GM19193 (cell line): ENCODE measurements around the gene RAD9A.

ENCODE experiments used
- POLR2A ChIP-seq: IDR thresholded peaks from 4 replicates; pipeline ENCODE4 v1.6.1; 2011; ENCODE audit not compliant: insufficient read depth, insufficient read length; ENCODE audit errors: extremely low read depth

Gene RAD9A

DNA sequence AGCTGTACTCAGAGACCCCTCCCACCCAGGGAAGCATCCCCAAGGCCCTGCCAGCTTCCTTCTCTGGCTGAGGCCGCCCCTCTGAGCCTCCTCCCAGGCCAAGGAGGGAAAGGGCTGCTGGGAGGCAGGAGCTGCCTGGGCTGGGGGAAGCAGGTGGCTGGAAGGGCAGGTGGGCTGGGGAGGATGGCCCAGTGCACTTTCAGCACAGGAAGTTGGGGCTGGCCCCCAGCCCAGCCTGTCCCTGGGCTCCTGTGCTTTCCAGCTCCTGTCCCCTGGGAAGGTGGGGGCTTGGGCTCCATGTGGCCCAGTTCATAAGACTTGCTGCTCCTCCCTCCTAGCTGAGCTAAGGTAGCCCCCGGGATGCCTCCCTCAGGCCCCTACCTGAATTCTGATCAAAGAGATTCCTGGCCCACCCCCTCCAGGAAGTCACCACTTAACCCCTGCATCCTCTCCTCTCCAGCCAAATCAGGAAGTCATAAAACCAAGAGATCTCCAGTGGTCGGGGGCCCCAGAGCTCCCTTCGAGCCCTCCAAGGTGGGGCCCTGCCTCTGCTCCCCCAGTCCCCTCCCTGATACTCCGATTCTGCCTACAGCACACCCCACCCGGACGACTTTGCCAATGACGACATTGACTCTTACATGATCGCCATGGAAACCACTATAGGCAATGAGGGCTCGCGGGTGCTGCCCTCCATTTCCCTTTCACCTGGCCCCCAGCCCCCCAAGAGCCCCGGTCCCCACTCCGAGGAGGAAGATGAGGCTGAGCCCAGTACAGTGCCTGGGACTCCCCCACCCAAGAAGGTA, 5.0 kb downstream of the RAD9A start:
- TF ChIP-seq POLR2A: no peak

DNA sequence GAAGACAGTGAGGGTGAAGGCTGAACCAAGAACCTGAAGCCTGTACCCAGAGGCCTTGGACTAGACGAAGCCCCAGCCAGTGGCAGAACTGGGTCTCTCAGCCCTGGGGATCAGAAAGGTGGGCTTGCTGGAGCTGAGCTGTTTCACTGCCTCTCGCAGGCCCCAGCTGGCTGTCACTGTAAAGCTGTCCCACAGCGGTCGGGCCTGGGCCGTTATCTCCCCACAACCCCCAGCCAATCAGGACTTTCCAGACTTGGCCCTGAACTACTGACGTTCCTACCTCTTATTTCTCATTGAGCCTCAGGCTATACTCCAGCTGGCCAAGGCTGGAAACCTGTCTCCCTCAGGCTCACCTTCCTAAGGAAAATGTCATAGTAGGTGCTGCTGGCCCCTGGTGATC, 5.8 kb downstream of the RAD9A start:
- no peak for TF ChIP-seq POLR2A

DNA sequence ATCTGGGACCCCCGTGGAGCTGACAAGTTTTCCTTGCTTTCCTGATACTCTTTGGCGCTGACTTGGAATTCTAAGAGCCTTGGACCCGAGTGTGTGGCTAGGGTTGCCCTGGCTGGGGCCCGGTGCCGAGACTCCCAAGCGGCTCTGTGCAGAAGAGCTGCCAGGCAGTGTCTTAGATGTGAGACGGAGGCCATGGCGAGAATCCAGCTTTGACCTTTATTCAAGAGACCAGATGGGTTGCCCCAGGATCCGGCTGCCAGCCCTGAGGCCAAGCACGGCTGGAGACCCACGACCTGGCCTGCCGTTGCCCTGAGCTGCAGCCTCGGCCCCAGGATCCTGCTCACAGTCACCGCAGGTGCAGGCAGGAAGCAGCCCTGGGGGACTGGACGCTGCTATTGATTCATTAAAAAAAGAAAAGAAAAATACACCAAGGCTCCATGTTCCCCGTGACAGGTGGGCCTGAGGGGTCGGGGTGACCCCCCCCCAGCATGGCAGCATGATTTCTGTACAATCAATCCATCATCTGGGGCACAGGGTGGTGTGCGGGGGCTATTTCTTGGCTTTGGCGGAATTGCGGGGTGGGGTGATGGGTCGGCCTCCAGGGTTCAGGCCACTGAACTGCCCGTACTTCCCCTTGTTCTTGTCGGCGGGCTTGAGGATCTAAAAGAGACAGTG, 6.3 kb downstream of the RAD9A start:
- no peak for TF ChIP-seq POLR2A

DNA sequence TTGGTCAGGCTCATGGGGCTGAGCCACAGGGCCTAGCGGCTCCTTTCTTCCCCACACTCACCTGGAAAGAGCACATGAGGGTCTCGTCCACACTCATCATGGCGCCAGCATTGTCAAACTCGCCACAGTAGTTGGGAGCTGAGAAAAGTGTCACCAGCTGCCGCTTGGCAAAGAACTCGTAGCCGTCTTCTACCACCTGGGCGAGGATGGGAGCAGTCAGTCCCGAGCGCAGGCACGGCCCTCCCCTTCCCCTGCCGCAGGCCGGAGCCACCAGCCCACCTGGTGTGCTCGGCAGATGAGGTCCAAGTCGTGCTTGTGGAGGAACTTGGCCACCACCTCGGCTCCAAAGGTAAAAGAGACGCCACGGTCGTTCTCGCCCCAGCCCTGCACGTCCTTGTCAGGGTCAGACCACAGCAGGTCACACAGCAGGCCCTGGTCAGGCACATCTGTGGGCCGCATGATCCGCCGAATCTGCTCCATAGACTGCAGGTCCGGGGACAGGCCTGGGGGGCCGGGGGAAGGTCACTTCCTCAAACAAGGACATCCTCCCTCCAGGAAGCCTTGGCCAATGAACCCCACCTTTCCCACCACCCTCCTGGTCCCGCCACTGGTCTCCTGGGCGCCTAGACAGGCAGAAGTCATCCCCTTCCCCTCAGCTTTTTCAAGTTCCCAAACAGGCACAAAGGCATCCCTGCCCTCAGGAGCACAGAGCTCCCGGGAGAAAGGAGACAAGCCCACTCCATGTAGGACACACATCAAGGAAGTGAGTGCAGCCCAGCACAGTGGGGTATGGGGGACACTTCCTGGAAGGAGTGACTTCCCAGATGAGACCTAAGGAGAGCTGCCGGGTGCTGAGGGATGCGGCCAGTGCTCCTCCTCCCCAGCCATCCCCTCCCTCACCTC, 7.1 kb downstream of the RAD9A start:
- no peak for TF ChIP-seq POLR2A

DNA sequence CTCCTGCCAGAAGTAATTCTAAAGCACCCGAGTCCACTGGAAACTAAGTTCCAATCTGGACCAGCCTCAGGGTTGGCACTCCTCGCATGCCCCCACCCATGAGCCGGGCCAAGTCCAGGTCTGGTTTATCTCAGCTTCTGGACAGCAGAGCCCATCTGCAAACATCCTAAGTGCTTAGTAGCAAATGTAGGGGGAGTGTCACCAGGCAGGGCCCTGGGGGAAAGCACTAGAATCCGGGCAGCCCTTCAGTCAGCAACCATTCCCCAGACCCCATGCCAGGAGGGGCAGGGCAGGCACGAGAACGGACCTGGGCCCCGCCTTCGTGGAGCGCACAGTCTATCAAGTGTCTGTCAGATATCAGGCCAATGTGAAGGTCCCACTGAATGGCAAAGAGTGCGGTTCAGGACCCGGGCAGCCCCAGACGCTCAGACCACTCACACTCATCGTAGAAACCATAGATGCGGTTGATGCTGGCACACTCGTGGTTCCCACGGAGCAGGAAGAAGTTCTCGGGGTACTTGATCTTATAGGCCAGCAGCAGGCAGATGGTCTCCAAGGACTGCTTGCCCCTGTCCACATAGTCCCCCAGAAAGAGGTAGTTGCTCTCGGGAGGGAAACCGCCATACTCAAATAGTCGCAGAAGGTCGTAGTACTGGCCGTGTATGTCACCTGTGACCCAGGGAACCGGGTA, 8.6 kb downstream of the RAD9A start:
- TF ChIP-seq POLR2A: no peak

DNA sequence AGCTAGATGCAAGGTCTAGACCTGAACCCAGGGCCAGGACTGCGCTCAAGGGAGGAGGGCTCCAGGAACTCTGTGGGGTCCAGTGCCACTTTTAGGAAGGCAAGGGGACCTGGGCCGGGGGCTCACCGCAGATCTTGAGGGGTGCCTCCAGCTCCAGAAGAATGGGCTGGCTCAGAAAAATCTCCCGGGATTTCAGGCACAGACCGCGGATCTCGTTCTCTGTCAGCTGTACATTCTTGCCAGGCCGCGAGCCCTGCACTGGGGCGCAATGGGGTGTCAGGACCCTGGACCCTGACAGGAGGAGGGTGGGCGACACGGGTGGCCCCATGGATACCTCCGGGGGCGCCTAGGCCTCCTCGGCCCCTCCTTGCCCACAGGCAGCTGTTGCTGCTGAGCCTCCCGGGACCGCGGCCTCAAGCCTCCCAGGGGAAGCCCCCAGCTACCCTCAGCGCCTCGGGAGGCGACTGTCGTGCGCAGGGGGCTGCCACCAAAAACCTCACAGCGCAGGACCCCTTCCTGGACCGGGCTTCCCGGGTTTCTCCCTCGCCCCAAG, 9.2 kb downstream of the RAD9A start:
- no peak for TF ChIP-seq POLR2A

DNA sequence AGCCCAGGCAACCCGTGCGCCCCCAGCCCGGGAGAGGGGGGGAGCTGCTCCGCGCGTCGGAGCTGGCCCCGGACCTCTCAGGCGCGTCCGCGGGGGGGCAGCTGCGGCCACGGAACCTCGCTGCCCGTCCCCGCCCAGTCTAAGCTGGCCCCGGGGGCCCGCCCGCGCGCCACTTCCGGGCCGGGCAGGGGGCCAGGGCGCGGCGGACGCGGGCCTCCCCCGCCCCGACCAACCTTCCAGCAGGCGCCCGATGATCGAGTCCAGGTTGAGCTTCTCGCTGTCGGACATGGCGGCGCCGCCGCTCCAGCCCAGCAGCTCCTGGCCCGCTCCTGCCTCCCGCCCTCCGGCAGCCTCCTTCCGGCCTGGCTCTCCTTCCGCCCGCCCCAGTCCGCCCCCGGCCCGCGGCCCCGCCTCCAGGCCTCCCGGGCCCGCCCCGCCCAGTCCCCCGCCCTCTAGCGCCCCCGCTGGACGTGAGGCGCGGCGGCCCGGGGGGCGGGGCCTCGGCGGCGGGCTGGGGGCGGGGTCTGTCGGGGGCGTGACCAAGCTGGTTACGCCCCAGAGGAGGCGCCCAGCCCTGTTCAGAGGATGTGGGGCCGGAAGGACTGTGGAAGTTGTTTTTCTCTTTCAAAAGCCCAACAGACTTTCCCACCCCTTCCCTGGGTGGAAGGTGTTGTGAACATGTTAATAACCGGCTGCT, 9.9 kb downstream of the RAD9A start, which contains the start of gene PPP1CA:
Gene PPP1CA, minus strand, starts transcription at position 364 of the 697 bp plus-strand sequence. Its CDS starts 76 bp downstream, at position 288.
- TF ChIP-seq POLR2A: peak; percentile 89

DNA sequence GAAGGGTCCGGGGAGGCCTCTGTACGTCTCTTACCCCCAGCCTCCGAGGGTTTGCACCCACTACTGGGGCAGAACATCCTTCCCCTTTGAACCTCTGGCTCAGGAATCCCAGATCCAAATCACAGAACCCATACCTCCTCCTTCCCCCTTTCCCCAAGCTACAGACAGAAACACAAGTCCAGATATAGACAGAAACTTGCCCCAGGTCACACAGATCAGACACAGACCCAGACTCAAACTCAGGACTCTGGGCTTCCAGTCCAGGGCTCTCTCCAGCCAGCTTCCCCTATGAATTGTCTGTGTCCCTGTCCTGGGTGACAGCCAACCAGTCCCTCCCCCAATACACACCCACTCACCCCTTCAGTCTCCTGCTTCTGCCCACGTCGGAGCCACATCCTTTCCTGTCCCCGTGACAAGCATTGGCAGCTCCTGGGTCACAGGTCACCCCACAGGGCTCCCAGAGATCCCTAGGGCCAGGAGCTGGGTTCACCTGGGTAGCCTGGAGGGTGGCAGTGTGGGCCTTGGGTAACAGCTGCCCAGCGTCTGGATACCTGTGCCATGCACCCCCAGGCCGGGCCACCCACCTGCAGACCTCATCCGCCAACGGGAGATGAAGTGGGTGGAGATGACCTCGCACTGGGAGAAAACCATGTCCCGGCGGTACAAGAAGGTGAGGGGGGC, 12.9 kb downstream of the RAD9A start:
- TF ChIP-seq POLR2A: no peak

DNA sequence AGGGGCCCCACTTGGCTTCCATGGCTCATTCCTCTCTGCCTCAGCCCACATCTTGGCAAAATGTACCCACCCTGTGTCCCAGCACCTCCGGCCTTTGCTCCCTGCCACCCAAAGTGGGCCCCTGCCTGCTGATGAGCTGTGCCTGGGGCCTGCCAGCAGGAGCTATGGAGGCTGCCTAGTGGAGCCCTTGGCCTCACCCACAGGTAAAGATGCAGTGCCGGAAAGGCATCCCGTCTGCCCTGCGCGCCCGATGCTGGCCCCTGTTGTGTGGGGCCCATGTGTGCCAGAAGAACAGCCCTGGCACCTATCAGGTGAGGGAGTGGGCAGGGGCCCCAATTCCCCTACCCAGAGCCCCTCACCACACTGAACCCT, 13.4 kb downstream of the RAD9A start:
- TF ChIP-seq POLR2A: no peak

DNA sequence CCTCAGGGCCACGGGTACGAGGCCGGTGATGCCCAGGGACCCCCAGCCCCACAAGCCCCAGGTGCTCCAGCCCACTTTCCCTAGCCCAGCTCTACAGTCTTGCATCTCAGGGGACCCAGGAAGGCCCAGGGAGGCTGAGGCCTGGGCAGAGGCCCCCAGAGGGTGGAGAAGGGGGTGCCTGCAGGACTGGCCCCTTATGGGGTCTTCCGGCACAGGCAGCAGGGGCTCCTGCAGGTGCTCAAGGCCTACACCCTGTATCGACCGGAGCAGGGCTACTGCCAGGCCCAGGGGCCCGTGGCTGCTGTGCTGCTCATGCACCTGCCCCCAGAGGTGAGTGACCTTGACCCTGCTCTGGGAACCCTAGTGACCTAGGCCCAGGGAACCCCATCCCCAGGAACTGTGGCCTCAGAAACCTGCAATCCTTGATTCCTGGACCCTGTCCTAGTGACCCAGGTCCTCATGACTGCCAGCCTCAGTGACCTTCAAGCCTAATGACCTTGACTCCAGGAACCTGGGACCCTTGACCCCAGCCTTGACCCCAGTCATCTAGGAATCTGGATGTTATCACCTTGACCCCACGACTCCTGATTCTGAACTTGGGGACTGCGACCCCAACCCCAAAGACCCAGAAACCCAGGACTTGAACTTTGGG, 14.0 kb downstream of the RAD9A start:
- TF ChIP-seq POLR2A: no peak

DNA sequence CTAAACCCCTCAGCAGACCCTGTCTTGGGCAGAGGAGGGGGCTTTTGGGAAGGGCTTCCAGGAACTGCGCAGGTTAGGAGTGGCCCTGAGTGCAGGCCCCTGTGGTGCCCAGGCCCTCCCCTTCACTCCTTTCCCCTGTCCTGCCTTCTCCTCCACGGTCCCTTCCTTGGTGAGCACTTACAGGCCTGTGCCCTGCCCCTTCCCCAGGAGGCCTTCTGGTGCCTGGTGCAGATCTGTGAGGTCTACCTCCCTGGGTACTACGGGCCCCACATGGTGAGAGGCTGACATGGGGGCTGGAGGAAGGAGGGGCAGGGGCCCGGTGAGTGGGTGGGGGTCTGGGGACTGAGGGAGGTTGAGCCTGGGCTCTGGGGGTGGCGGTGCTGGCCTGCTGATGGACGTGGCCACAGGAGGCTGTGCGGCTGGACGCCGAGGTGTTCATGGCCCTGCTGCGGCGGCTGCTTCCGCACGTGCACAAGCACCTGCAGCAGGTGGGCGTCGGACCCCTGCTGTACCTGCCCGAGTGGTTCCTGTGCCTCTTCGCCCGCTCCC, 14.7 kb downstream of the RAD9A start:
- no peak for TF ChIP-seq POLR2A

DNA sequence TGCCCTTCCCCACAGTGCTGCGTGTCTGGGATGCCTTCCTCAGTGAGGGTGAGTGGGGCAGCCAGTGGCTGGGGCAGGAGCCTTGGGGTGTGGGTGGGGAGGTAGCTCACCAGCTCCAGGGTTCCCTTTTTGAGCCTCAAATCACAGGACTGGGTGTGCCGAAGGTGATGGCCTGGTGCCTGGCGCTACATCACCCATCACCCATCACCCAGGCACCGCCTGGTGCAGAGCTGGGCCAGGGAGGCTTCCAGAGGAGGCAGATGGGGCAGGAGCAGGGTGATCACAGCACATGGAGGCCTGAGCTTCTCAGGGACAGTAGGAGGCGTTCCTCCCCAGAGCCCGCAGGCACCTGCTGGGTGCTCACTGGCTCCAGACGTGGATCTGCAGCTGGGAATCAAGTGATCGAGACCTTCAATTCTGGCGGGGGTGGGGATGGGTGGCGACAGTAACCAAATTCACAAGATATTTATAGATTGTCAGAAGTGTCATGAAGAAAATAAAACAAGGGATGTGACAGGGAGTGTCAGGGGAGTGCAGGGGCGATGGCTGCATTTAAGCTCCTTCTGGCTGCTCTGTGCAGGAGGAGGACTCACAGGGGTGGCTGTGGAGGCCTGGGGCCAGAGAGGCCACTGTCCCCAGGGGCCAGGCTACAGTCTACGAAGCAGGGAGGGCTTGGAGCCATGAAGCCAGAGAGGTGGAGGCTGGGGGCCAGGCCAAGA, 15.3 kb downstream of the RAD9A start:
- no peak for TF ChIP-seq POLR2A
